ENCODE measurements around the gene TENM3. TPM values are rescaled to one million over a fixed set of nuclear protein-coding genes. Genes with fewer than 3 reads are reported as not detected.

TENM3 gene
- total and polyA plus RNA-seq, 2 donors from 2014 or later, result 0.58 to 6.8 TPM

DNA sequence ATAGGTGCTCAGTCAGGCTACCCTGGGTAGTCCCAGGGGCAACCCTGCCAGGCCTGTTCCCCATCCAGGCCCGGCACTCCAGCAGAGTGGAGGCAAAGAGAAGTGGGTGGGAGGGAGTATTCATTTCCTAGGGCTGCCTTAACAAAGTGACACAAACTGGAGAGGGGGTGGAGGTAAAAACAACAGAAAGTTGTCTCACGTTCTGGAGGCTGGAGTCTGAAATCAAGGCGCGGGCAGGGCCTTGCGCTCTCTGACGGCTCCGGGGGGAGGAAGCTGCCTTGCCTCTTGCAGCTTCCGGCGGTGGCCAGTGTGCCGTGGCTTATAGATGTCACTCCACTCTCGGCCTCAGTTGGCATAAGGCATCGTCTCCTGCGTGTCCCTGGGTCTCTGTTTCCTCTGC is 583.2 kb downstream of the TENM3 start:
- intact Hi-C loops (cut with DNase I), result no loop called here
- Histone ChIP-seq H3K4me3 (ENCODE audit: low read length in 3 of 3) (no peak overlapping the region), H3K36me3 (ENCODE audit: control insufficient read depth in 2 of 3, insufficient read depth in 3 of 3, low read length in 3 of 3) (no peaks in the 10 kb centered on the region), H3K4me1 (ENCODE audit: control insufficient read depth in 2 of 3, insufficient read depth in 2 of 3, low read depth in 1 of 3, low read length in 3 of 3) (peaks cover 0 to 2% (median 0%) of the 10 kb centered on the region in 3 donors), H3K9me3 (ENCODE audit: control insufficient read depth in 2 of 3, insufficient read depth in 1 of 3, low read length in 3 of 3) (no peaks in the 10 kb centered on the region), H3K27ac (ENCODE audit: low read depth in 2 of 2, low read length in 2 of 2) (no peak overlapping the region), H3K27me3 (ENCODE audit: control insufficient read depth, insufficient read depth, low read length) (no peaks in the 10 kb centered on the region), H3K9ac (ENCODE audit: low read length in 3 of 3) (no peak overlapping the region)
- DNase-seq (peak in 4 of 5 donors; percentile 83 to 90 (median 85)), FAIRE-seq (no peak)
- no peak for TF ChIP-seq CTCF (IDR thresholded peaks at IDR 0.05; ENCODE audit: borderline replicate concordance, extremely low read depth, insufficient read depth)

- H3K36me3 ChIP-seq (ENCODE audit: control insufficient read depth in 2 of 3, insufficient read depth in 3 of 3, low read length in 3 of 3), result no peaks in the 10 kb centered on the region
- FAIRE-seq (no peak), DNase-seq (peak in 1 of 5 donors; percentile 48)
- H3K4me3 ChIP-seq (ENCODE audit: low read length in 3 of 3), result no peak overlapping the region
- H3K27me3 ChIP-seq (ENCODE audit: control insufficient read depth, insufficient read depth, low read length), result no peaks in the 10 kb centered on the region
- H3K9me3 ChIP-seq (ENCODE audit: control insufficient read depth in 2 of 3, insufficient read depth in 1 of 3, low read length in 3 of 3), result no peaks in the 10 kb centered on the region
- no peak overlapping the region for H3K27ac ChIP-seq (ENCODE audit: low read depth in 2 of 2, low read length in 2 of 2)
- intact Hi-C loops (cut with DNase I), result no loop called here
- no peak for TF ChIP-seq CTCF (IDR thresholded peaks at IDR 0.05; ENCODE audit: borderline replicate concordance, extremely low read depth, insufficient read depth)
- no peak overlapping the region for H3K9ac ChIP-seq (ENCODE audit: low read length in 3 of 3)
- H3K4me1 ChIP-seq (ENCODE audit: control insufficient read depth in 2 of 3, insufficient read depth in 2 of 3, low read depth in 1 of 3, low read length in 3 of 3), result peaks cover 0 to 2% (median 0%) of the 10 kb centered on the region in 3 donors
Observed at GRCh38 chr4:182827166-182827565, 584.0 kb downstream of the TENM3 start.

- FAIRE-seq, result no peak
Observed at GRCh38 chr4:182827954-182828353, 584.8 kb downstream of the TENM3 start.

More at GRCh38 chr4:182827954-182828353, 584.8 kb downstream of the TENM3 start:
- H3K9ac ChIP-seq (ENCODE audit: low read length in 3 of 3), result no peak overlapping the region
- peak in 1 of 5 donors; percentile 25 for DNase-seq
- H3K27me3 ChIP-seq (ENCODE audit: control insufficient read depth, insufficient read depth, low read length), result no peaks in the 10 kb centered on the region
- H3K4me3 ChIP-seq (ENCODE audit: low read length in 3 of 3), result no peak overlapping the region
- no peaks in the 10 kb centered on the region for H3K9me3 ChIP-seq (ENCODE audit: control insufficient read depth in 2 of 3, insufficient read depth in 1 of 3, low read length in 3 of 3)
- intact Hi-C loops (cut with DNase I), result no loop called here
- no peak for TF ChIP-seq CTCF (IDR thresholded peaks at IDR 0.05; ENCODE audit: borderline replicate concordance, extremely low read depth, insufficient read depth)
- H3K4me1 ChIP-seq (ENCODE audit: control insufficient read depth in 2 of 3, insufficient read depth in 2 of 3, low read depth in 1 of 3, low read length in 3 of 3), result peaks cover 0 to 2% (median 0%) of the 10 kb centered on the region in 3 donors
- H3K36me3 ChIP-seq (ENCODE audit: control insufficient read depth in 2 of 3, insufficient read depth in 3 of 3, low read length in 3 of 3), result no peaks in the 10 kb centered on the region
- no peak overlapping the region for H3K27ac ChIP-seq (ENCODE audit: low read depth in 2 of 2, low read length in 2 of 2)
